NCI-H2029 (cell line): Measurements from ENCODE around the gene TIMM23.
"Not testable (repeated sequence)": the region's sequence is repeated elsewhere in the genome, so short reads cannot be mapped to it uniquely, and the experiment has no call there.

Experiments used
- DNase-seq: peaks from one replicate; lab custom pipeline; 2025; lab: John Stamatoyannopoulos, UW

Gene TIMM23

GRCh38 chr10:45972106-45972812 lies at the start of gene TIMM23:
Gene TIMM23, plus strand, starts transcription at chr10:45972489. Its CDS starts 136 bp downstream, at chr10:45972625.
- peak; percentile 39 for DNase-seq

GRCh38 chr10:45926790-45927189 lies 45.5 kb upstream of the TIMM23 start:
- DNase-seq: not testable (repeated sequence)

GRCh38 chr10:45931305-45931704 lies 41.0 kb upstream of the TIMM23 start:
- DNase-seq: not testable (repeated sequence)

- not testable (repeated sequence) for DNase-seq
Observed at GRCh38 chr10:45934788-45935187, 37.5 kb upstream of the TIMM23 start.

GRCh38 chr10:45939176-45939697 lies 33.1 kb upstream of the TIMM23 start:
- not testable (repeated sequence) for DNase-seq

- not testable (repeated sequence) for DNase-seq
Observed at GRCh38 chr10:45941196-45941595, 31.1 kb upstream of the TIMM23 start.

- DNase-seq: not testable (repeated sequence)
Observed at GRCh38 chr10:45945476-45945875, 26.8 kb upstream of the TIMM23 start.

GRCh38 chr10:45947363-45947762 lies 24.9 kb upstream of the TIMM23 start:
- DNase-seq: not testable (repeated sequence)

- not testable (repeated sequence) for DNase-seq
Observed at GRCh38 chr10:45948801-45949200, 23.5 kb upstream of the TIMM23 start.

- not testable (repeated sequence) for DNase-seq
Observed at GRCh38 chr10:45954367-45954766, 17.9 kb upstream of the TIMM23 start.

- not testable (repeated sequence) for DNase-seq
Observed at GRCh38 chr10:45956634-45957033, 15.7 kb upstream of the TIMM23 start.

- not testable (repeated sequence) for DNase-seq
Observed at GRCh38 chr10:45957928-45958327, 14.4 kb upstream of the TIMM23 start.

- DNase-seq: not testable (repeated sequence)
Observed at GRCh38 chr10:45962686-45963452, 9.4 kb upstream of the TIMM23 start.

GRCh38 chr10:45971019-45971418 lies 1.3 kb upstream of the TIMM23 start:
- DNase-seq: not testable (repeated sequence)

- not testable (repeated sequence) for DNase-seq
Observed at GRCh38 chr10:45971742-45972105, 565 bp upstream of the TIMM23 start.

- DNase-seq: not testable (repeated sequence)
Observed at GRCh38 chr10:45972813-45973169, 502 bp downstream of the TIMM23 start.

GRCh38 chr10:45974041-45974440 lies 1.8 kb downstream of the TIMM23 start:
- DNase-seq: not testable (repeated sequence)

- DNase-seq: not testable (repeated sequence)
Observed at GRCh38 chr10:45978554-45978953, 6.3 kb downstream of the TIMM23 start.

- DNase-seq: not testable (repeated sequence)
Observed at GRCh38 chr10:45981367-45981766, 9.1 kb downstream of the TIMM23 start.

GRCh38 chr10:45983538-45984186 lies 11.4 kb downstream of the TIMM23 start:
- not testable (repeated sequence) for DNase-seq

GRCh38 chr10:45984473-45984872 lies 12.2 kb downstream of the TIMM23 start:
- DNase-seq: not testable (repeated sequence)

GRCh38 chr10:45985590-45985989 lies 13.3 kb downstream of the TIMM23 start:
- not testable (repeated sequence) for DNase-seq
